Activated T-helper 1 cell treated with Interleukin-2 at 50 U/mL for 16 hours (primary cell): ENCODE data around the gene TNRC6C.

Experiments used
- DNase-seq: peaks from one replicate; pipeline ENCODE4 v3.0.0-alpha.2; 2020; ENCODE audit warnings: low read depth

Gene TNRC6C

DNA sequence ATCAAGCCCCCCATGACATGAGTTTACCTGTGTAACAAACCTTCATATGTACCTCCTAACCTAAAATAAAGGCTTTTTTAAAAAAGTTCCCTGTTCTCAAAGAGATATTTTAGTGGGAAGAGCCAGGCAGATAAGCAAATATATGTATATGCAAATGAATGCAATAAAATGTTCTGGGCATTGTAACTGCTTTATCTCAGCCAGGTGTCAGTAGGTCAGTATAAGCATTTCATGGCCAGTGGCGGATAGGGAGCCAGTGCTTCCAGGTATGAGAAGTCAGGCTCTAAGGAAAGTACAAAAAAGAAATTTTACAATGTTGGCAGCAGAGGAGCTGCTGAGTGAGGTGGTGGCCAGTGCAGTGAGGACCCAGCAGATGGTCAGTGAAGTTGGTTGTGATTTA lies 53.9 kb downstream of the TNRC6C start:
- DNase-seq: no peak

DNA sequence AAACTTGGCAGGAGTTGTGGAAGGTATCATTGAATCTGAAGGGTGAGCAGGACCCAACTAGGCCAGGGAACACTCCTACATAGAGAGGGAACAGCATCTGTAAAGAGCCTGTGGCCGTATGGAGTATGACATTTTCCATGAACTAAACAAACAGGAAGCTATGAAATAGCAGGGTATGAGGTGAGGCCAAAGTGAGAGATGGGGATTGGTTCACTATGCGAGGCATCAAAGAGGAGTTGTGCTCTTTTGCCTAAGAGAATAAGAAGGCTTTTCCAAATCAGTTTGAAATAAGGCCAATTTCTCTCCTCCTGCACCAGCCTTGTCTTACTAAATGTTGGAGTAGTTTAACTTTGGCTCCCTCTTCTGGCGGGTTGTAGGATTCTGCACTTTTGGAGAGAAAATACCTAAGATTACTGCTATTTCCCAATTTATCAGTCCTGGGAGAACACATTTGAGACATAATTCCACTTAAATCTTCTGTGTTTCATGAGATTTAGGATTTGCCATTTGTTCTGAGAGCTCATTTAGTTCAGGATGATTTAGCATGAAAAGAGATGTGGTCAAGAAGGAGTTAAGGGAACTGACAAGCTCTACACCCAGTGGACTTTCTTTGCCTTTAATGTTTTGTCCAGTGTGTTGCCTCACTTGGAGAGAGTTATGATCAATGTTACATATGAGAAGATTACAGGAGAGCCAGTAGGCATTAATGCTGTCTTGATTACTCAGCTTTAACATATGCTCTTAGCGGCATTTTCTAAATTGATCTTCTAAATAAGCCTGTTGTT lies 55.4 kb downstream of the TNRC6C start:
- DNase-seq: peak; percentile 6

DNA sequence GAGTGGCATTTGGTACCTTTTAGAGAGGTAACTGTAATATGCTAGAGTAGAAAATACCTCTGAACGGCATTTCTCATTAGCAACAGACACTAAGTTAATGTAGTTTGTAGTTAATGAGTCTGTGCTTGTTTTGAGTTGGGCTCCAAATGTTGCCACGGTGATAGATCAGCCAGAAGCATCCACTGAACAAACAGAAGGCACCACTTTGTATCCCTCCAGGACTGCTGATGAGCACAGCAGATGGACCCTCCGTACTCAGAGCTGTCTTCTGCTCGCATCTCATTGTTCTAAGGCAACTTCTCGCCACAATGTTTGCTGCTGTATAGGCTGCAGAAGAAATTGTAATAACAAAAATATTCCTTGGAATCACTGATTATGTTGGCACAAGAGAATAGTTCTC lies 56.1 kb downstream of the TNRC6C start:
- no peak for DNase-seq

DNA sequence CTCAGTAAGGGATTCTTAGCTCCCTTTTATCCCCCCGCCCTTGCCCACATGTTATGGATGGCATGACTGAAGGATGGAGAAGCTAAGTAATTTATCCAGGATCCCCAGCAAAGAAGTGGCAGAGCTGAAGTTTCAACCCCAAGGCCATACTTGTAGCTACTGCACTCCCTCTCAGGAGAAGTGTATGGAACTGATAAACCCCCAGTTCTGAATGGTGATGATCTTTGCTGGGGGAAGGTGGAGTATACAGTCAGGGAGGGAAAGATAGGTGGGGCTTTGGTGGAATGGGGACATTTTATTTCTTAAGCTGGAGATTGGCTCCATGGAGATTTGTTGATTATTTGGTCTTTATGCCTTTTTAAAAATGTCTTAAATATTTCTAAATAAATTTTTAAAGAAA lies 58.3 kb downstream of the TNRC6C start:
- no peak for DNase-seq

DNA sequence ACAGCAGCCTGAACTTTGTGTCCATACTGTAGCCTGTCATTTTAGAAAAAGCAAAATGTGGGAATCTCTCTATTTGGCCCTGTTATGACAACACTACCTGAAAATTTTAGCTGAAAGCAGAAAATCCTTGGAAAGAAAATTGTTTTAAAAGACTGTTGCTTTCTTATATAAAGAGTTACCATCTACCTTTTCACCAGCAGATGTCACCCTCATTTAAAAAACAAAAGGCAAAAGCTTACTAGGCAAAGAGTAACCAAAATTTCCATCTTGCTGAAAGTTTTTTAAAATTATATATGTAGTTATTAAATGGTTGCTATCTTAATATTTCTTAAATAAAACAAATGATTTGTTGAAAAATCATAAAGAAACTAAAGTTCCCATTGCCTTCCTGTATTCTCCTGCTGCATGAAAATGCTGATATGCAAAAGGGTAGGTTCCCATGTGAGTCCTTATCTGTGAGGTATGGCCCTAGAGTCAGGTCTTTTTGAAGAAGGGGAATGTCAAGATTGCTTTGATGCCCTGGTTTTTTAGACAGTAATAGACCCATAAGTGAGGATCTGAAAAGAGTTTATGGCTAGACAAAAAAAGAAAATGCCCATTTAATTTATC lies 61.0 kb downstream of the TNRC6C start:
- no peak for DNase-seq

DNA sequence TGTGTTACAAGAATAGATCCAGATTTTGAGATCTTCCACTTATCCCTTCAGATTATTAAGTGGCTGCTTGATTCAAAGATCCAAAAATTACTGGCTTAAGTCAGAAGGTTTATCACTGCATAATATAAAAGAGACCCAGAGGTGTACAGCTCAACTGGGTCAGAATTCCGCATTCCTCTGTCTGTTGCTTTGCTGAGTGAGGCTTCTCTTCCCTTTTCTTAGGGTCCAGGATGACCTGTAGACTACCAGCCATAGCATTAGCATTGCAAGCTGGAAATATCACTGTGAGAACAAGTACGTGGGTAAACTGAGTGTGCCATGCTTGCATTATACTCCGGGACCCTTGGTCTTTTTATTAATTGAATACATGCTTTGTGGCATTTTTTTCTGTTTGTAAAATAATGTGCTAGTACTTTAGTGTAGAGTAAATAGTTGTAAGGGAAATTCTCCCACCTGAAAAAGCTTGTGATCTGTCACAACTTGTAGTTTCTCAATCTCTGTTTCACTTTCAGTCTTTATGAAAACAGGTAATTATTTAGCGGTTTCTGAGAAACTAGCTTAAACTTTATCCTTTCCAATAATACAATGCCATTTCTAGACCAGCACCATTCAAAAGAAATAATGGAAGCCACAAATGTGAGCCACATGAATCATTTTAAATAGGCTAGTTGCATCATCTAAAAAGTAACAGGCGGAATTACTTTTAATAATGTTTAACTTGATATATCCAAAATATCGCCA lies 61.6 kb downstream of the TNRC6C start:
- no peak for DNase-seq

DNA sequence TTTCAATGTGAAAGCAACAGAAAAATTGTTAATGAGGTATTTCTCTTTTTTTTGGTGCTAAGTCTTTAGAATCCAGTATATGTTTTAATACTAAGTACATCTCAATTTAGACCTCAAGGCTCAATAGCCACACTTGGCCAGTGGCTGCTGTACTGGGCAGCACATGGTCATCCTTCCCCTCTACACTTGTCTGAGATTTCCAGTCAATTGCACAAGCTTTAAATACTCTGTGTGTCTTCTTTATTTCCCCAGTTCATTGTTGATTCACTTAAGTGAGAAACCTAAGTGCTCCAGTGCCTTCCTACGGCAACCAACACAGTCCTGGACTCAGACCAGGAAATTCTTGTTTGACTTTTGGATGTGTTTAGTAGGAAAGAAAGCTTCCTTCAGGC lies 62.2 kb downstream of the TNRC6C start:
- no peak for DNase-seq

DNA sequence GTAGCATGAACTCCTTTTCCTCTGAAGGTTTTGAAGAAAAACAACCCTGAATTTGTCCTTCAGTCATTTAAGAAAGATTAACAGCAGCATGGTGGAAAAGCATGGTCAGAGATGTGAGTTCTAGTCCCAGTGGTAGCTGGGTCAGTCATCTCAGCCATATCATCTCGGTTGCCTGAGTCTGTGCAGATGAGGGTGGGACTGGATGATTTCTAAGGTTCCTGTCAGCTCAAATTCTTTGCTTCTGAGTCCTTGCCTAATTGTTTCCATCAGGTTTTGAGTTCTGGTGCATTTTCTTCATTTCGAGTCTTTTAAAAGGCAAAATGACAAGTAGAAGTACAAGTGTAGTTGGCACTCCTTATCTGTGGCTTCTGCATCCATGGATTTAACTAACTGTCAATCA lies 63.9 kb downstream of the TNRC6C start:
- DNase-seq: no peak

DNA sequence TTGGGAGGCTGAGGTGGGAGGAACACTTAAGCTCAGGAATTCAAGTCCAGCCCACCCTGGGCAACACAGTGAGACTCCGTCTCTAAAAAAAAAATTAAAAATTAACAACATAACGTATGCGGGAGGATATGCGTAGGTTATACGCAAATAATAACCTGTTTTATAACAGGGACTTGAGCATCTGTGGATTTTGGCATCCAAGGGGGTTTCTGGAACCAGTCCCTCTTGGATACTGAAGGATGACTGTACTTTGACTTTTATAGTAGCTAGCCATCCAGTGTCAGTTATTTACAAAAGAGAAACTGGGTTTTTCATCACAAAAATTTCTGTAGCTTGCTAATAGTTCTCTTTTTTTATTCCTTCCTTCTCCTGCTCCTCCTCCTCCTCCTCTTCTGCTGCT lies 64.5 kb downstream of the TNRC6C start:
- DNase-seq: no peak

DNA sequence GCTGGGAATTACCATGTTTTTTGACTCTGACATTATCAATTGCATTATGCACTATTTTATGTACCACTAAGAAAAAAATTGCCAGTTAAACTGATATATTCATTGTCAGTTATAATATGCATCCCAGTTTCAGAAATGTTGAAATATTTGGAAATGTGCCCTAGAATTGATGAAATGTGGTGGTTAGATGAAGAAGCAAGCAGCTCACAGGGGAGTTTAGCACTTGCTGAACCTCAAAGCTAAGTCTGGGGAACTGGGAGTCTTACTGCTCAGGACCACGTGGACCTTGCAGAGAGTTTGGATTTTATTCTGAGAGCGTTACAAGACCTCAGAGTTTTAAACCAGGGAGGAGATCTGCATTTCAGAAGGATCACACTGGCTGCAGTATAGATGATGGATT lies 67.9 kb downstream of the TNRC6C start:
- DNase-seq: no peak

DNA sequence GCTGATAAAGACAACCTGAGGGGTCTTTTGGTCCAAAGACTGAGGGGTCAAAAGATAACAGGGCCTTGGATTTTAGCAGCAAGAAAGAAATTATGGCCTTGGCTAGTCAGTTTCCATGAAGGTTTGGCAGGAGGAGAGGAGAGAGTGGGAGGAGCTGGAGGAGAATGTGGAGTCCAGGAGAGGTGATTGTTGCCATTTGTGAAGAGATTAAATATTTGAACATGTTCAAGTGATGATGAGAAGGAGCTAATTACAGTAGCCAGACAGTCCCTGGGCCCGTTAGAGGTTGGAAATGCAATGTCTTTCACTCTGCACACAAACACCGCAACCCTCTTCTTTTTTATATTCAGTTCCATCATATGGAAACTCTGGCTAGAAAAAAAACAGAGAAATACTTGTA lies 68.6 kb downstream of the TNRC6C start:
- DNase-seq: no peak

DNA sequence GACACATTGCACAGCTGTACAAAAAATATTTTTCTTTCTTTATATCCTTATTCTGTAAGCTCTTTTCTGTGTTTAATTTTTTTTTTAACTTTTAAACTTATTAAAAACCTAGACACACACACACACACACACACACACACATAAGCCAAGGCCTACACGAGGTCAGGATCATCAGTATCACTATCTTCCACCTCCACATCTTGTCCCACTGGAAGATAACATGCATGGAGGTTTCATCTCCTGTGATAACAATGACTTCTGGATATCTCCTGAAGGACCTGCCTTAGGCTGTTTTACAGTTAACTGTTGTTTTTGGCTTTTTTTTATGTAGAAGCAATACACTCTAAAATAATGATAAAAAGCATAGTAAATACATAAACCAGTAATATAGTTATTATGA lies 71.2 kb downstream of the TNRC6C start:
- DNase-seq: no peak

DNA sequence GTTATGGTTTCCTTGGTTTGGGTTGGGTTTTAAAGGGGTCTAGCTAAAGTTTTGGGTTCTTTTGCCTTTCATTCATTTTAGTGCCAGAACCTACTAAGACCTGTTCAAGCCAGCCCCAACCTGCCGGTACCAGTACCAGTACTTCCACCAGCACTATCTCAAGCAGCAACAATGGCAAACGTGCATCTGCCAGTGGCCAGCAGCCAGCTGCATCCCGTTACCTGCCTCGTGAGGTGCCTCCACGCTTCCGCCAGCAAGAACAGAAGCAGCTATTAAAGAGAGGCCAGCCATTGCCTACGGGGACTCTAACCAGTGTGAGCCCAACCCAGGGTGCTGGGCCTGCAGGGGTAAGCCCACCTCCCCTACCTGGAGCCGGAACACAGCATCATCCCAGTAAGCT lies 72.9 kb downstream of the TNRC6C start:
- DNase-seq: no peak

DNA sequence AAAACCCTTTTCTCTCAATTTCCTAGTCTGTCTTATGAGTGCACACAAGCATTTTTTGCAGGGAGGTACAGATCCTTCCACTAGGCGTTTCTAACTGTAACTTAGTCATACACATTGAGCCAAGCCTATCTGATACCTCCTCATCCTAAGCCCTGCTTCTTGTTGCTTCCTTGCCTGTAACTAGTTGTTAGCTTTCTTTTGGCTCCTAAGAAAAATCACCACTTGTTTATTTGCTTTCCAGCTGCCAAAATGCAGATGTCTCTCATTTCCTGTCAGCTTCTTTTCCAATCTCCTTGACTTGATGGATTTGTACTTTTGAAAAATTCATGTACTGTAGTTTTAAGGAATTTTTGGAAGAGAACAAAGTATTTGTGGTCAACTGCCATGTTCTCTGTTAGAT lies 73.7 kb downstream of the TNRC6C start:
- DNase-seq: no peak

DNA sequence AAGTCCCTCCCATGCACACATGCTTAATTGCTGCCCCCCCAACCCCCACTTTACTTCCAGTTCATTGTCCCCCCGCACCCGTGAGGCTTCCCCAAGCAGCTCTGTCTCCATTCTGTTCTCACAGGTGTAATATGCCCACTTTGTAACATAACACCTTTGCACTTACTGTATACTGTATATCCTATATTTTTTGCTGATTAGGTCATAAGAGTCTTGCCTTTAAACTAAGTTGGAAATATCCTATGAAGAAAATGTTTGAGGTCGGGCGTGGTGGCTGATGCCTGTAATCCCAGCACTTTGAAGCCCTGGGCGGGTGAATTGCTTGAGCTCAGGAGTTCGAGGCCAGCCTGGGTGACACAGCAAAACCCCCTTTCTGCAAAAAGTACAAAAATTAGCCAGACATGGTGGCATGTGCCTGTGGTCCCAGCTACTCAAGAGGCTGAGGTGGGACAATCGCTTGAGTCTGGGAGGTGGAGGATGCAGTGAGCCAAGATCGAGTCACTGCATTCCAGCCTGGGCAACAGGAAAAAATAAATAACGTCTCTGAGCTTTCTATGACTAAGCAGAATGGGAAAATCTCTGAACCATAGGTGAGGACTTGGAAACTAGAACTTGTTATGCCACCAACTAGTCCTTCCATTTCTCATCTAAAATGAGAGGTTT lies 76.1 kb downstream of the TNRC6C start:
- no peak for DNase-seq

DNA sequence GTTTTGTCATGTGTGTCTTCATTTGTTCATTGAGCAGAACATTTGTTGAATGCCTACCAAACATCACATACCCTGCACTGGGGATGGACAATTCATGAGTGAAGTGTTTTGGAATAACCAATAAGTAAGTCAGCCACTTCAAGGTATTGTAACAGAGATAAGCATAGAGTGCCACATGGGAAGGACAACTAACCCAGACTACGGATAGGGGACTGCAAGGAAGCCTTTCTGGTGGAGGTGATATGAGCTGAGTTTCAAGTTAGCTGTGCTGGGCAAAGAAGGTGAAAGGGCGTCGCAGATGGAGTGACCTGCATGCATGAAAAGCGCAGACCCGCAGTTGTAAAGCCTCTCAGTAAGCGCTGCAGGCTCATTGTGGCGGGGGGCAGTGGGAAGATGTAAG lies 78.8 kb downstream of the TNRC6C start:
- DNase-seq: no peak

DNA sequence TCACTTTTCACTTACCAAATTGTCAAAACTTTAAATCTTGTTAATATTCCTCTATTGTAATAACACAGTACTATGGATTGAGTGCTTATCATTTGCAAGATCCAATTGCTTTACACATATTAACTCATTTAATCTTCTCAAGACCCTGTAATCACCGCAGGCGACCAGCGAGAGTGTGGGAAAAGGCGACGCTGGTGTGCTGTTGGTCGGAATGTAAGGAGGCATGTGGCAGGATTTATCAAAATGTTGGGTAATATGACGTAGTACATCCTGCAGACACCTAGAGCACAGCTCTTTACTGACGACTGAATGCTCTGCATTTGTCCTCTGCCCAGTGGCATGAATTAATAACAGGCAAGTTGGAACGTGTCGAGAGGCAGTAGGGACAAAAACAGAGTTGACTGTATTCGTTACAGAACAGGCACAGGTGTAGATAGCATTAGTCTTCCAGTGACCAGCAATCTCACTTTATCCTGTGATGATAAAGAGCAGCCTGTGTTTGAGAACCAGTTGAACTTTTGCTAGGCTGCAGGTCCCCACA lies 80.3 kb downstream of the TNRC6C start:
- no peak for DNase-seq

DNA sequence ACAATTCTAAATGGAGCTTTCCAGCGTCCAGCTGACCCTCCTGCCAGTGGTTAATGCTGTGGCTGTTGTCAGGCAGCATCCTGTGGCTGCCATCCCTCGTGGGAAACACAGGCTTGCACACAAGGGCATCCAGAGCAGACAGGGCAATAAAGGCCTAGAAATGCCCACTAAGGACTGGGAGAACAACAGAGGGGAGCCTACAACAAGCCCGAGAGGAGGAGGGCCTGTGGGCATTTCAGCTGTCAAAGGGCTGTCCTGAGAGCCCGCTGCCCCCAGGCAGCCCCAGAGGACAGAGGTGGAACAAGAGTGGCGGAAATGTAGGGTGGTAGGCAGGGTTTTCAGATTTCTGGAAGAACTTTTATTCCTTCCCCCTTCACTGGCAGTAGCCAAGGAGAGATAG lies 81.1 kb downstream of the TNRC6C start:
- DNase-seq: no peak

DNA sequence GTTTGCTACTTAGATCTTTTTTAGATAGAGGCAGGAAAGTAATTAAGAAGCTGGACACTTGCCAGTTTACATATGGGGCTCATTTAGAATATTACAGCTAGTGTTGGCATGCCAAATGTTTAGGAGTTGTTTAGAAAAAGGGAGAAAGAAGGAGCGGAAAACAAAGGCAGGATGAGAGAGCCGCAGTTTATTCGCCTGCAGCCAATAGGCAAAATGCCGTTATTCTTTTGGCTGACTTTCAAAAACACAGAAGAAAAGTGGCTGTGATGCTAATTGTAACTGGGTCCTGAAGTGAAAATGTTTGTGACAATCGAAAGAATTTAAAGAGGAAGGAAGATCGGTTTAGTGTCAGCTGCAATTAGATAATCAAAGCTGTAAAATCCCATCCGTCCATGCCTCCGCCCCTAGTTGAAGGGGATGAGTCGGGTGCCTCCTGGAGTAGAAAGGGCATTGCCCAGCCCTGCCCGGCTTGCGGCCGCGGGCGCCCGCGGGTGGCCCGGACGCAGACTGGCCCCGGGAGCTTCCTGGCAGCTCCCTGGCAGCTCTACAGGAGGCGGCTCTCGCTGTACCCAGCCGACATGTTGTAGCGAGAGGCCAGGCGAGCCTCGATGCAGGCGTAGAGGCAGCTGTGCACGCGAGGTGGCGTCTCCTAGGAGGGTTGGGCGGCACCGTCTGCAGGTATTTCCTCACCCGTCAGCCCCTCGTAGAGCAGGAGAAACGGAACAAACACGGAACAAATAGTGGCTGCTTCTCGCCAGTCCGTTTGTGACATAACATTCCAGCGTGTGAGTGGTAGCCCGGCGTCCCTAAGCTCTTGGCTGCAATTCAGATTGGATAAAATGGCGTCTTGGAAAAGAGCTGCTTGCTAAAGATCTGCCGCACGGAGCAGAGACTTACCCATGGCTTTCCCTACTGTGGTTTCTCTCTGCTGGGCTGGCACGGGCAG lies 82.2 kb downstream of the TNRC6C start:
- DNase-seq: peak; percentile 3

DNA sequence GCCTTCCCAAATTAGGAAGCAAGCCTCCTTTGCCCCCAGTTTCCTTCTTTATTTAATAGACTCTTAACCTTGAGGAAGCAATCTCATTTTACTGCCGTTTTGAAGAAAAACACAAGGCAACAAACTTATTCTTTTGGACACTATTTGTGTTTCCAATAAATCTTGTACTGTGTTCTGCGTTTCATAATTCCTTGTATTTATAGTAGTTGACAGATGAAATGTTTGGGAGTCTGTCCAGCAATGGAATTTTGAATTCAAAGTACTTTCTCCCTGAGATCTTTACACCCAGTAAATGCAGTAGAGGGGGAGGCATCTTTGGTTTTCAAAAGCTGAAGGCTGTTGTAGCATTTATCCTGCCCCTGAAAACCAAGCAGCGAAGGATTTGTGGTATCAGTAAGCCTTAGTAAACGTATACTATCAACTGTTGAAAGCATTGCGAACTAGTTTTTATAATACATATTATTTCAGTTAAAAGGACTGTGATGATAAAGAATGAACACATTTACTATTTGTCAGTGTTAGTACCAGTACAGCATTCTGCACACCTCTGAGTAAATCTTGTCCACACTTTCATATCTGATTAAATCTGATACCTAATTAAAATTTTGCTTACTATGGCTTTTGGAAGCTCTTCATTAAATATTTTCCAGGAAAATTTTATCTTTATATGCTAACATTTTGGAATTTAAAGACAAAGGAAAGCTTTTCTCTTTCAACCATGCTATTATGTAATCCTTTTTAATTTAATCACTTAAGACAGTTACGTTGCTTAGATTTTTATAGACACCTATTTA lies 83.1 kb downstream of the TNRC6C start:
- no peak for DNase-seq

DNA sequence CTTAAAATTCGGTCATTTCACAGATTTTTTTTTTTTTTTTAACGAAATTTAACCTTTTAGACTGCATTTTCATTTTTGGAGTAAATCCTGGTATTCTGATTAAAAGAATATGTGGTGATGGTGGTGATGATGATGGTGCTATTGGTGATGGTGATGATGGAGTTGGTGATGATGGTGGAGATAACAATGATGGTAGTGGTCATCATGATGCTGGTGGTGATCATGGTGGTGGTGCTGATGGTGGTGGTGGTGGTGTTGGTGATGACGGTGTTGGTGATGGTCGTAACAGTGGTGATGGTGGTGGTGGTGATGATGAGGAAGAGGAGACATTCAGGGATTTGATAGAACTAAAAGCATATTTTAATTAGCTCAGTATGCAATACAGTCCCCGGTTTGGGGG lies 84.0 kb downstream of the TNRC6C start:
- DNase-seq: no peak
